H1 (cell line): Measurements from ENCODE around the gene NUSAP1. TPM values are rescaled to one million over a fixed set of nuclear protein-coding genes. Genes with fewer than 3 reads are reported as not detected.

Experiments
- CTCF ChIA-PET: fragments of 300-600 bp; sonication (Branson Sonifier 250); formaldehyde crosslinking; loops from one replicate; lab custom pipeline; 2021; ENCODE audit not compliant: partially characterized antibody; lab: Charles Lee
- POLR2A ChIA-PET: fragments of 300-600 bp; sonication (Branson Sonifier 250); formaldehyde crosslinking; loops from one replicate; lab custom pipeline; 2021; ENCODE audit warnings: inconsistent platforms; ENCODE audit not compliant: partially characterized antibody; lab: Charles Lee
- DNase-seq, 2 experiments: peaks; one replicate each; pipeline versions ENCODE4 v3.0.0 to v3.0.0-alpha.2; 2010 to 2022; ENCODE audit warnings: low spot score in 2 of 2, low read depth in 1 of 2, mixed read lengths in 1 of 2
- FAIRE-seq: peaks from 2 replicates; lab custom pipeline; 2011; peaks lifted over from hg19 to GRCh38; lab: Jason Lieb, UNC
- H2AFZ ChIP-seq: 2 replicates; pipeline ENCODE4 v1.8.1; 2012; ENCODE audit warnings: low read length, inconsistent platforms
- H2AK5ac ChIP-seq: 2 replicates; pipeline ENCODE4 v1.6.1; 2013; ENCODE audit warnings: low read depth, low read length
- H2BK120ac ChIP-seq: replicated peaks from 2 replicates; pipeline ENCODE3; 2013; ENCODE audit warnings: low read depth, low read length, inconsistent platforms
- H2BK12ac ChIP-seq: 2 replicates; pipeline ENCODE4 v1.6.1; 2013; ENCODE audit warnings: low read depth, low read length
- H2BK15ac ChIP-seq: 2 replicates; pipeline ENCODE4 v1.6.1; 2013; ENCODE audit warnings: low read length
- H2BK20ac ChIP-seq: 2 replicates; pipeline ENCODE4 v1.6.1; 2013; ENCODE audit warnings: low read length
- H2BK5ac ChIP-seq: 2 replicates; pipeline ENCODE4 v1.6.1; 2013; ENCODE audit warnings: low read depth, low read length
- H3K14ac ChIP-seq: 2 replicates; pipeline ENCODE4 v1.6.1; 2013; ENCODE audit warnings: inconsistent platforms; ENCODE audit not compliant: insufficient read length
- H3K18ac ChIP-seq: 2 replicates; pipeline ENCODE4 v1.6.1; 2013; ENCODE audit warnings: low read length; ENCODE audit errors: extremely low read depth
- H3K23ac ChIP-seq: 2 replicates; pipeline ENCODE4 v1.6.1; 2013; ENCODE audit warnings: inconsistent platforms; ENCODE audit not compliant: insufficient read length
- H3K23me2 ChIP-seq: 2 replicates; pipeline ENCODE4 v1.6.1; 2013; ENCODE audit warnings: low read depth, low read length
- H3K27ac ChIP-seq: 2 replicates; pipeline ENCODE4 v1.6.1; 2011; ENCODE audit warnings: low read depth, low read length, inconsistent platforms
- H3K27me3 ChIP-seq, 4 experiments: replicated peaks in 1 of 4; 1 replicate in 1 of 4; 2 replicates in 3 of 4; pipeline versions ENCODE4 v1.6.1 to v1.8.1; 2011 to 2013; ENCODE audit warnings: low read length in 3 of 4, mild to moderate bottlenecking in 3 of 4, inconsistent platforms in 2 of 4, mixed read lengths in 2 of 4, moderate library complexity in 1 of 4; ENCODE audit not compliant: control insufficient read depth in 3 of 4, insufficient read depth in 3 of 4; ENCODE audit errors: extremely low read depth in 1 of 4
- H3K36me3 ChIP-seq, 4 experiments: 2 replicates each; pipeline versions ENCODE4 v1.6.1 to v1.8.1; 2011 to 2013; ENCODE audit warnings: mild to moderate bottlenecking in 4 of 4, low read length in 3 of 4, moderate library complexity in 2 of 4, control low read depth in 1 of 4, inconsistent platforms in 1 of 4; ENCODE audit not compliant: insufficient read depth in 4 of 4, control insufficient read depth in 2 of 4
- H3K4ac ChIP-seq: replicated peaks from 2 replicates; pipeline ENCODE3; 2013; ENCODE audit warnings: low read length, low read depth, mixed read lengths, inconsistent platforms; ENCODE audit not compliant: insufficient read length
- H3K4me1 ChIP-seq, 4 experiments: replicated peaks in 1 of 4; 1 replicate in 1 of 4; 2 replicates in 3 of 4; pipeline versions ENCODE4 v1.6.1 to v1.8.1; 2011 to 2013; ENCODE audit warnings: low read length in 3 of 4, inconsistent platforms in 2 of 4, mixed read lengths in 1 of 4; ENCODE audit not compliant: insufficient read depth in 4 of 4, control insufficient read depth in 3 of 4
- H3K4me2 ChIP-seq, 2 experiments: 2 replicates each; pipeline versions ENCODE4 v1.6.1 to v1.8.1; 2011 to 2013; ENCODE audit warnings: low read depth in 2 of 2, low read length in 2 of 2, control low read depth in 1 of 2, inconsistent platforms in 1 of 2, mild to moderate bottlenecking in 1 of 2; ENCODE audit not compliant: insufficient read depth in 1 of 2
- H3K4me3 ChIP-seq, 4 experiments: fragments of 200-600, 300-600 bp in 1 of 4; sonication (generic), shearing (Covaris generic), sonication (Bioruptor Twin) in 1 of 4; 2 replicates each; pipeline versions ENCODE4 v1.5.1 to v1.8.1; 2011 to 2016; ENCODE audit warnings: low read length in 4 of 4, low read depth in 3 of 4, control low read depth in 2 of 4, inconsistent platforms in 2 of 4, mild to moderate bottlenecking in 2 of 4, mixed read lengths in 1 of 4, moderate library complexity in 1 of 4; ENCODE audit not compliant: insufficient read depth in 2 of 4; ENCODE audit errors: extremely low read depth in 1 of 4
- H3K56ac ChIP-seq: replicated peaks from 2 replicates; pipeline ENCODE3; 2013; ENCODE audit warnings: low read depth, mild to moderate bottlenecking, mixed read lengths, low read length, inconsistent platforms; ENCODE audit not compliant: insufficient read length
- H3K79me1 ChIP-seq: 2 replicates; pipeline ENCODE4 v1.6.1; 2013; ENCODE audit warnings: low read depth, low read length, control low read depth
- H3K79me2 ChIP-seq, 2 experiments: 2 replicates each; pipeline versions ENCODE4 v1.6.1 to v1.8.1; 2012 to 2013; ENCODE audit warnings: low read length in 2 of 2, mild to moderate bottlenecking in 2 of 2, inconsistent platforms in 1 of 2; ENCODE audit not compliant: insufficient read depth in 2 of 2, control insufficient read depth in 1 of 2
- H3K9ac ChIP-seq, 4 experiments: replicated peaks in 1 of 4; 1 replicate in 1 of 4; 2 replicates in 3 of 4; pipeline versions ENCODE4 v1.6.1 to v1.8.1; 2011 to 2013; ENCODE audit warnings: low read depth in 3 of 4, low read length in 3 of 4, control low read depth in 2 of 4, mild to moderate bottlenecking in 2 of 4, moderate library complexity in 2 of 4, inconsistent platforms in 1 of 4; ENCODE audit errors: extremely low read depth in 1 of 4
- H3K9me3 ChIP-seq, 2 experiments: 2 replicates each; pipeline versions ENCODE4 v1.6.1 to v1.8.1; 2012 to 2013; ENCODE audit warnings: mild to moderate bottlenecking in 2 of 2, moderate library complexity in 2 of 2, control low read depth in 1 of 2, inconsistent platforms in 1 of 2, low read depth in 1 of 2, low read length in 1 of 2, mixed read lengths in 1 of 2; ENCODE audit not compliant: insufficient read depth in 2 of 2
- H4K20me1 ChIP-seq, 2 experiments: replicated peaks in 1 of 2; 2 replicates each; pipeline versions ENCODE3 to v1.8.1; 2011 to 2013; ENCODE audit warnings: inconsistent platforms in 2 of 2, low read length in 2 of 2, mild to moderate bottlenecking in 1 of 2; ENCODE audit not compliant: insufficient read depth in 2 of 2, control insufficient read depth in 1 of 2
- H4K5ac ChIP-seq: 2 replicates; pipeline ENCODE4 v1.6.1; 2013; ENCODE audit warnings: low read length, low read depth, mixed read lengths, inconsistent platforms; ENCODE audit not compliant: insufficient read length
- H4K8ac ChIP-seq: 2 replicates; pipeline ENCODE4 v1.8.0; 2013; ENCODE audit warnings: mild to moderate bottlenecking, moderate library complexity, low read length, inconsistent platforms; ENCODE audit not compliant: insufficient read depth; ENCODE audit errors: extremely low read depth
- H4K91ac ChIP-seq: replicated peaks from 2 replicates; pipeline ENCODE3; 2013; ENCODE audit warnings: low read length, mixed read lengths, inconsistent platforms; ENCODE audit not compliant: insufficient read length
- CHD2 ChIP-seq: IDR thresholded peaks from 2 replicates; pipeline ENCODE4 v1.6.1; 2012; ENCODE audit warnings: low read length, improper control_type of control experiment
- EZH2 ChIP-seq: fragments of 200-600 bp; sonication (generic); IDR thresholded peaks from 2 replicates; pipeline ENCODE4 v1.7.1; 2012; ENCODE audit warnings: low read depth, mild to moderate bottlenecking, moderate library complexity, low read length, inconsistent platforms; ENCODE audit not compliant: severe bottlenecking
- FOSL1 ChIP-seq: IDR thresholded peaks from 2 replicates; pipeline ENCODE4 v1.6.1; 2011; ENCODE audit warnings: mild to moderate bottlenecking, low read depth, low read length, moderate library complexity; ENCODE audit not compliant: insufficient read depth
- GABPA ChIP-seq: IDR thresholded peaks from 2 replicates; pipeline ENCODE4 v1.6.1; 2011; ENCODE audit warnings: mild to moderate bottlenecking, low read length, moderate library complexity, borderline replicate concordance; ENCODE audit not compliant: insufficient read depth
- KDM4A ChIP-seq: IDR thresholded peaks from one replicate; pipeline ENCODE4 v1.7.1; 2012; ENCODE audit warnings: low read depth, mild to moderate bottlenecking, moderate library complexity, low read length, inconsistent platforms; ENCODE audit not compliant: severe bottlenecking
- NANOG ChIP-seq: IDR thresholded peaks from 2 replicates; pipeline ENCODE4 v1.6.1; 2011; ENCODE audit warnings: low read length, low read depth, mild to moderate bottlenecking, inconsistent platforms; ENCODE audit not compliant: insufficient read depth, poor library complexity, severe bottlenecking
- POLR2AphosphoS5 ChIP-seq: IDR thresholded peaks from 2 replicates; pipeline ENCODE4 v1.6.1; 2011; ENCODE audit warnings: low read depth, low read length
- SIRT6 ChIP-seq: IDR thresholded peaks from one replicate; pipeline ENCODE4 v1.7.1; 2012; ENCODE audit warnings: low read length, inconsistent platforms
- SP4 ChIP-seq: IDR thresholded peaks from 2 replicates; pipeline ENCODE4 v1.6.1; 2012; ENCODE audit warnings: low read length, inconsistent platforms
- YY1 ChIP-seq: IDR thresholded peaks from 2 replicates; pipeline ENCODE4 v1.6.1; 2011; ENCODE audit warnings: low read depth, mild to moderate bottlenecking, low read length
- ZNF274 ChIP-seq: IDR thresholded peaks from 2 replicates; pipeline ENCODE4 v1.7.0; 2012; ENCODE audit warnings: low read length, borderline replicate concordance; ENCODE audit errors: extremely low read depth
- WGBS, 2 experiments: shearing (Covaris generic) in 1 of 2; methylation state at CpG; one replicate each; pipeline versions ENCODE4 v1.1.6 to v1.1.7; 2013 to 2015; ENCODE audit warnings: low lambda C conversion rate in 2 of 2, mixed read lengths in 2 of 2, inconsistent platforms in 1 of 2, low coverage in 1 of 2, missing lambda C conversion rate in 1 of 2; ENCODE audit not compliant: insufficient replicate concordance in 2 of 2, insufficient coverage in 1 of 2, insufficient read length in 1 of 2; ENCODE audit errors: extremely low coverage in 1 of 2, missing lambda C conversion rate in 1 of 2; 5-methylcytosine and 5-hydroxymethylcytosine counted together
- polyA plus RNA-seq, 7 experiments: library from polyadenylated mRNA; depleted of rRNA in 3 of 7; stranded (reverse) in 5 of 7; unstranded in 2 of 7; fragments of >200 nt in 5 of 7; fragments of 200-250 nt in 2 of 7; gene quantifications; 1 replicate in 5 of 7; 2 replicates in 1 of 7; 4 replicates in 1 of 7; pipeline versions ENCODE4 v1.2.1 to v1.2.3, GENCODE V29; 2011 to 2013; ENCODE audit warnings: missing spikeins in 2 of 7, mixed read lengths in 2 of 7
- total RNA-seq: library from RNA; stranded (reverse); fragmentation: NEBNext Ultra II Directional; extraction: Animal tissue kit (Norgen Biotek cat#: 25700); gene quantifications from 2 replicates; pipeline ENCODE4 v1.2.1, GENCODE V29; 2021

Gene NUSAP1
- total and polyA plus RNA-seq, 2 of the 8 experiments (the other 6 are each of a cell fraction or from before 2014, with no cell fraction given), result 60.8 to 144 TPM

DNA sequence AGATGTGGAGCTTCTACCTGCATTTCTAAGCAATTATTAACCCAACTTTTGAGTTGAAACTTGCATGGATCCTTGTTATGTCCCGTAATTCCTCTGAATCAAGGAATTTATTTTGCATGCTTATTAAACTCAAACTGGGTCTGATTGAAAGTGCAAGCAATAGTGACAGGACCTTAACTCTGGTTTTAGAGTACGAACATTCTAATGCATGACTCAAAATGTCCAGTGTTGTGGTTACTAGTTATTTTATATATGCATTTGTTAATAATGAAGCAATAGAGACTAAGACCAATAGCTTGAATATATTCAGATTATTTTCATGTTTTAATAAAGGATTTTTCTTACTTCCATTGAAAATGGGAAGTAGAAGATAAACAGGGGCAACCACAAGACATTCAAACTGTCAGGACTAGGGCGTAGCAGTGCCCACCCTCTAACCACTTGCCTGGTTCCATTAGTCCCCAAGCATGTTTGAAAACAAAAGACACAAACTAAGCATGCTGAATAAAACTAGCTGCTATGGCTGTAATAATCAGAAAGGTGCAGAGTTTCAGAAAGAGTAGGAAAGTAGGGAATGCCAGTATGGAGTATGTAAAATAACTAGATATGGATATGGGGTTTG is 28.4 kb upstream of the NUSAP1 start:
- POLR2A ChIA-PET, result interaction anchor here (0.5 to 2.2 kb wide), 7 partner anchors 13 to 321 kb away, joined by 3 to 9 read pairs (median 3); partner anchors contain the start of gene NUSAP1
- 92% methylated on average over 3 of the region's 3 CpGs; no CpG with 5 or more reads in 1 of the 2 experiments for WGBS, 2 experiments
- no peak overlapping the region for H3K4me3 ChIP-seq
- TF ChIP-seq POLR2AphosphoS5 (no peak), SP4 (no peak), YY1 (no peak), CHD2 (no peak), KDM4A (no peak), GABPA (no peak), EZH2 (no peak), NANOG (no peak), ZNF274 (no peak), SIRT6 (no peak), FOSL1 (no peak)

More for the DNA sequence above, 28.4 kb upstream of the NUSAP1 start:
- 0 out of 4 replicates have a peak overlapping the region, but pooled peaks of 1 of the 2 experiments have one; percentile 23 for H3K4me2 ChIP-seq
- no peak overlapping the region for H2BK15ac ChIP-seq
- H2BK12ac ChIP-seq, result no peak overlapping the region
- no peak for FAIRE-seq
- no peaks in the 10 kb centered on the region for H3K79me1 ChIP-seq
- H3K4ac ChIP-seq, result no peak overlapping the region
- H3K56ac ChIP-seq, result no peak overlapping the region
- H2AFZ ChIP-seq, result no peak overlapping the region
- CTCF ChIA-PET, result interaction anchor here (1.1 to 1.9 kb wide), 2 partner anchors 9 to 13 kb away, joined by 4 to 6 read pairs; no protein-coding TSS in a partner anchor
- no peak overlapping the region for H4K8ac ChIP-seq
- no peak overlapping the region for H2BK5ac ChIP-seq
- H3K9me3 ChIP-seq, result no peaks in the 10 kb centered on the region
- no peak overlapping the region for H4K91ac ChIP-seq
- no peak overlapping the region for H3K14ac ChIP-seq
- DNase-seq, result no peak
- H4K5ac ChIP-seq, result no peak overlapping the region
- H3K27me3 ChIP-seq, result no peaks in the 10 kb centered on the region
- H3K23ac ChIP-seq, result no peak overlapping the region
- H3K23me2 ChIP-seq, result no peaks in the 10 kb centered on the region
- peaks cover 0 to 26% (median 4%) of the 10 kb centered on the region in 4 experiments; a peak in 5 of 8 replicates for H3K36me3 ChIP-seq
- H3K27ac ChIP-seq, result no peak overlapping the region
- H2BK20ac ChIP-seq, result no peak overlapping the region
- peaks cover 0 to 11% (median 2%) of the 10 kb centered on the region in 4 experiments; a peak in 3 of 7 replicates for H3K4me1 ChIP-seq
- H3K18ac ChIP-seq, result no peak overlapping the region
- no peak overlapping the region for H2AK5ac ChIP-seq
- H4K20me1 ChIP-seq, result peaks cover 0 to 12% of the 10 kb centered on the region in 2 experiments
- H3K79me2 ChIP-seq, result 0 out of 4 replicates have a peak, but pooled peaks cover 0 to 2% of the 10 kb centered on the region in 2 experiments
- H3K9ac ChIP-seq, result no peak overlapping the region
- no peak overlapping the region for H2BK120ac ChIP-seq
